HepG2 (cell line): Measurements from ENCODE around the gene PSMC5. TPM values are rescaled to one million over a fixed set of nuclear protein-coding genes. Genes with fewer than 3 reads are reported as not detected.

ENCODE experiments used
- ATF1 ChIP-seq: IDR thresholded peaks from 2 replicates; pipeline ENCODE4 v1.6.1; 2016; ENCODE audit warnings: mild to moderate bottlenecking, control low read depth
- BORCS8-MEF2B ChIP-seq: sonication (generic); formaldehyde crosslinking; IDR thresholded peaks from 2 replicates; pipeline ENCODE4 v1.8.0; 2022; ENCODE audit warnings: mild to moderate bottlenecking, missing genetic modification reagents
- CHD4 ChIP-seq: fragments of 200-600 bp; sonication (generic); IDR thresholded peaks from 2 replicates; pipeline ENCODE4 v1.7.0; 2017; ENCODE audit warnings: mild to moderate bottlenecking, low read length, borderline replicate concordance
- EEA1 ChIP-seq: sonication (generic); formaldehyde crosslinking; IDR thresholded peaks from 2 replicates; pipeline ENCODE4 v1.5.1; 2020; ENCODE audit warnings: mild to moderate bottlenecking, missing genetic modification reagents, borderline replicate concordance
- GLI4 ChIP-seq: sonication (generic); formaldehyde crosslinking; IDR thresholded peaks from 2 replicates; pipeline ENCODE4 v1.5.1; 2020; ENCODE audit warnings: missing genetic modification reagents, mild to moderate bottlenecking, moderate library complexity, borderline replicate concordance
- IKZF4 ChIP-seq: sonication (generic); formaldehyde crosslinking; IDR thresholded peaks from 2 replicates; pipeline ENCODE4 v1.5.1; 2020; ENCODE audit warnings: borderline replicate concordance, mild to moderate bottlenecking, low read depth, missing genetic modification reagents; ENCODE audit errors: not compliant biosample characterization
- ISL2 ChIP-seq: sonication (generic); formaldehyde crosslinking; IDR thresholded peaks from 2 replicates; pipeline ENCODE4 v1.5.0; 2020; ENCODE audit warnings: missing genetic modification reagents
- RFXAP ChIP-seq: sonication (generic); formaldehyde crosslinking; IDR thresholded peaks from 2 replicates; pipeline ENCODE4 v1.4.0; 2020; ENCODE audit warnings: missing genetic modification reagents, borderline replicate concordance
- SMAD3 ChIP-seq: sonication (generic); formaldehyde crosslinking; IDR thresholded peaks from 2 replicates; pipeline ENCODE4 v1.4.0; 2020; ENCODE audit warnings: missing genetic modification reagents
- ZBTB26 ChIP-seq: IDR thresholded peaks from 2 replicates; pipeline ENCODE4 v1.6.1; 2016; ENCODE audit warnings: missing compliant biosample characterization, missing genetic modification reagents, borderline replicate concordance
- ZBTB8A ChIP-seq: sonication (generic); formaldehyde crosslinking; IDR thresholded peaks from 2 replicates; pipeline ENCODE4 v1.4.0; 2020; ENCODE audit warnings: mild to moderate bottlenecking, low read depth, missing genetic modification reagents, borderline replicate concordance
- ZFP36L2 ChIP-seq: sonication (generic); formaldehyde crosslinking; IDR thresholded peaks from 2 replicates; pipeline ENCODE4 v1.4.0; 2020; ENCODE audit warnings: missing genetic modification reagents
- ZFP62 ChIP-seq: sonication (generic); formaldehyde crosslinking; IDR thresholded peaks from 2 replicates; pipeline ENCODE4 v1.4.0; 2020; ENCODE audit warnings: missing genetic modification reagents
- ZNF646 ChIP-seq: sonication (generic); formaldehyde crosslinking; IDR thresholded peaks from 2 replicates; pipeline ENCODE4 v1.9.0; 2021; ENCODE audit warnings: mild to moderate bottlenecking, missing genetic modification reagents
- ZNF713 ChIP-seq: sonication (generic); formaldehyde crosslinking; IDR thresholded peaks from 2 replicates; pipeline ENCODE4 v1.4.0; 2020; ENCODE audit warnings: mild to moderate bottlenecking, missing genetic modification reagents
- ZNF747 ChIP-seq: sonication (generic); formaldehyde crosslinking; IDR thresholded peaks from 2 replicates; pipeline ENCODE4 v1.8.1; 2023; ENCODE audit warnings: missing genetic modification reagents, mild to moderate bottlenecking, borderline replicate concordance
- ZNF792 ChIP-seq: IDR thresholded peaks from 2 replicates; pipeline ENCODE4 v1.6.1; 2016
- polyA plus RNA-seq, 8 experiments: library from polyadenylated mRNA; depleted of rRNA in 3 of 8; stranded (reverse) in 7 of 8; unstranded in 1 of 8; fragments of >200 nt; fragmentation: Illumina TruSeq in 4 of 8; extraction: Trizol in 4 of 8; gene quantifications; 2 replicates each; pipeline versions ENCODE4 v1.2.1 to v1.2.3, GENCODE V29; 2011 to 2016; ENCODE audit warnings: low read depth in 4 of 8, missing spikeins in 1 of 8, mixed read lengths in 1 of 8; ENCODE audit not compliant: insufficient read depth in 1 of 8
- total RNA-seq, 5 experiments: library from RNA; depleted of rRNA; stranded (reverse); fragments of >200 nt; fragmentation: Illumina TruSeq; extraction: Trizol; gene quantifications; 2 replicates each; pipeline ENCODE4 v1.2.3, GENCODE V29; 2016; ENCODE audit warnings: low read depth in 1 of 5
- TF ChIP-seq, protein P1 (sequence below): sonication (generic); formaldehyde crosslinking; IDR thresholded peaks from 2 replicates; pipeline ENCODE4 v1.5.0; 2020; ENCODE audit warnings: mild to moderate bottlenecking, missing genetic modification reagents

The PSMC5 gene
- total and polyA plus RNA-seq, 2 of the 13 experiments (the other 11 are each of a cell fraction or from before 2014, with no cell fraction given) = 35.3 to 128 TPM

DNA sequence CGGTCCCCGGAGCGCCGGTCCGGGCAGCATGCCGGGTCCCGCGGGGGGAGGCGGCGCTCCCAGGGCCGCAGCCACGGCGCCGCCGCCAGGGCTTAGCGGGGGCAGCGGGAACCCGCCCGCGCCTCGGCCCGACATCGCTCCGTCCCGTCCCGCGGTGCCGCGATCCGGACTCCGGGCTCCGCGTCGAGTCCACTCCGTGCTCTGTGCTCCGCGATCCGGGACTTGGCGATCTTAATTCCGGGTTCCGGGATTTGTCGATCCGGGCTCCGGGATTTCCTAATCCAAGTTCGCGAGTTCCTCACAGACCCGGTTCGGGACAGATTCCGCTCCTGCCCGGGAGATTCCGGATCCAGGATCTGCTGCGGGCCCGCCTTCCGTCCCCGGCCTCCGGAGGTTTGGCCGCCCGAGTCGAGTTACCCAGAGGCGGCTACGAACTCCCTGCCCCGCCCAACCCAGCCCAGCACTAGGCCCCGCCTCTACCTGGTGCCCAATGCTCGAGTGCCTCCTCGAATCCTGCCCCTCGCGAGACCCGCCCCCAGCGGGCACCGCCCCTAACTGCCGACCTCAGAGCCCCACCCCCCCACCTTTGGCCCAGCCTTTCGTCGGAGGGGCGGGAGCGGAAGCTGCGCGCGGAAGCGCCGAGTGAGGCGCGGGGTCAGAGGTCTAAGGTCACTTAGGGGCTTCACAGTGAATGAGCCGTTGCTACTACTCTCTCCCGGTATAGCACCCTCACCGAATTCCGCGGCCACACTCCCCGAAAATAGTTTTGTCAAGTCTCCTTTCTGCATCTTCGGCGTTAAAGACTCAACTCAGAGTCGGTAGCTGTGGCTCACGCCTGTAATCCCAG is 15.5 kb downstream of the PSMC5 start, which contains the start of gene SMARCD2 (continued):
- TF ChIP-seq ZBTB26 (CRISPR knock-in tag) (peak; percentile 69; the same call in 1 of the 2 replicates), IKZF4 (CRISPR knock-in tag) (peak; percentile 53), ZNF713 (CRISPR knock-in tag) (peak; percentile 90; the same call in 1 of the 2 replicates), SMAD3 (CRISPR knock-in tag) (peak; percentile 98), ATF1 (CRISPR knock-in tag) (peak; percentile 82), ZNF646 (CRISPR knock-in tag) (no peak), EEA1 (CRISPR knock-in tag) (peak; percentile 90), ZFP36L2 (CRISPR knock-in tag) (peak; percentile 80; the same call in 1 of the 2 replicates), BORCS8-MEF2B (CRISPR knock-in tag) (peak; percentile 99), RFXAP (peak; percentile 94), ZBTB8A (CRISPR knock-in tag) (no peak), ZFP62 (CRISPR knock-in tag) (peak; percentile 41; the same call in 1 of the 2 replicates), ZNF747 (CRISPR knock-in tag) (peak; percentile 93; the same call in 1 of the 2 replicates), CHD4 (peak; percentile 98), GLI4 (CRISPR knock-in tag) (peak; percentile 26; the same call in 1 of the 2 replicates), ISL2 (CRISPR knock-in tag) (peak; percentile 91), ZNF792 (peak; percentile 86)
- TF ChIP-seq, protein P1, sequence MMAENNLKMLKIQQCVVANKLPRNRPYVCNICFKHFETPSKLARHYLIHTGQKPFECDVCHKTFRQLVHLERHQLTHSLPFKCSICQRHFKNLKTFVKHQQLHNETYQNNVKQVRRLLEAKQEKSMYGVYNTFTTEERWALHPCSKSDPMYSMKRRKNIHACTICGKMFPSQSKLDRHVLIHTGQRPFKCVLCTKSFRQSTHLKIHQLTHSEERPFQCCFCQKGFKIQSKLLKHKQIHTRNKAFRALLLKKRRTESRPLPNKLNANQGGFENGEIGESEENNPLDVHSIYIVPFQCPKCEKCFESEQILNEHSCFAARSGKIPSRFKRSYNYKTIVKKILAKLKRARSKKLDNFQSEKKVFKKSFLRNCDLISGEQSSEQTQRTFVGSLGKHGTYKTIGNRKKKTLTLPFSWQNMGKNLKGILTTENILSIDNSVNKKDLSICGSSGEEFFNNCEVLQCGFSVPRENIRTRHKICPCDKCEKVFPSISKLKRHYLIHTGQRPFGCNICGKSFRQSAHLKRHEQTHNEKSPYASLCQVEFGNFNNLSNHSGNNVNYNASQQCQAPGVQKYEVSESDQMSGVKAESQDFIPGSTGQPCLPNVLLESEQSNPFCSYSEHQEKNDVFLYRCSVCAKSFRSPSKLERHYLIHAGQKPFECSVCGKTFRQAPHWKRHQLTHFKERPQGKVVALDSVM (CRISPR knock-in tag) = peak; percentile 76
